ENCODE data around the gene MIDN.
A peak's percentile ranks its signal among the peaks of the same experiment; 100 is the strongest.

MIDN gene

GRCh38 chr19:1270213-1270853, 21.9 kb downstream of the MIDN start:
- no CpG with 5 or more reads among the region's 8 CpGs for WGBS, 2 donors (ENCODE audit: extremely low coverage in 2 of 2, insufficient read length in 2 of 2, insufficient replicate concordance in 1 of 2)
- H3K79me1 ChIP-seq (ENCODE audit: low read depth, low read length) = peaks cover 18% of the 10 kb centered on the region
- H2BK120ac ChIP-seq (ENCODE audit: low read depth, low read length) = no peak overlapping the region
- peaks cover 39 to 48% of the 10 kb centered on the region in 2 donors for H3K4me1 ChIP-seq (ENCODE audit: control insufficient read depth in 2 of 2, insufficient read depth in 1 of 2, low read depth in 1 of 2, low read length in 2 of 2)
- H3K9ac ChIP-seq (ENCODE audit: low read depth, low read length, poor library complexity) = peak overlapping the region; percentile 100
- peak overlapping the region; percentile 96 for H3K27ac ChIP-seq (replicated peaks; ENCODE audit: low read length)
- H3K27me3 ChIP-seq (ENCODE audit: control insufficient read depth in 3 of 3, insufficient read depth in 3 of 3, low read depth in 1 of 3, low read length in 3 of 3) = peaks cover 0 to 2% (median 0%) of the 10 kb centered on the region in 3 experiments
- H2BK15ac ChIP-seq (ENCODE audit: low read length) = no peak overlapping the region
- H4K91ac ChIP-seq (ENCODE audit: low read depth, low read length, poor library complexity) = no peak overlapping the region
- H3K14ac ChIP-seq (ENCODE audit: low read length) = no peak overlapping the region
- H2AK5ac ChIP-seq (ENCODE audit: low read depth, low read length) = no peak overlapping the region
- H2BK12ac ChIP-seq (ENCODE audit: low read length) = no peak overlapping the region
- peak overlapping the region; percentile 18 for H3K23ac ChIP-seq (ENCODE audit: low read depth, low read length, poor library complexity)
- no peak overlapping the region for H2BK5ac ChIP-seq (ENCODE audit: low read length)
- H3K4me3 ChIP-seq (ENCODE audit: low read length in 2 of 2) = peak overlapping the region; percentile 86 to 88
- H2AFZ ChIP-seq (ENCODE audit: low read length) = no peak overlapping the region
- DNase-seq (ENCODE audit: low spot score) = no peak
- H3K9me3 ChIP-seq (replicated peaks in 1 of 2; ENCODE audit: control insufficient read depth in 2 of 2, insufficient read depth in 1 of 2, low read depth in 1 of 2, low read length in 2 of 2) = no peaks in the 10 kb centered on the region
- peak overlapping the region; percentile 11 for H3K18ac ChIP-seq (ENCODE audit: low read length)
- H4K8ac ChIP-seq (ENCODE audit: low read depth, low read length) = no peak overlapping the region
- no peak overlapping the region for H3K4ac ChIP-seq (ENCODE audit: low read length)
- H3K4me2 ChIP-seq (ENCODE audit: insufficient read depth, low read length, poor library complexity, severe bottlenecking) = peak overlapping the region; percentile 79
- peaks cover 41 to 56% of the 10 kb centered on the region in 2 donors for H3K36me3 ChIP-seq (replicated peaks in 1 of 2; ENCODE audit: control insufficient read depth in 2 of 2, insufficient read depth in 2 of 2, low read length in 2 of 2)

- H3K27me3 ChIP-seq (ENCODE audit: control insufficient read depth in 3 of 3, insufficient read depth in 3 of 3, low read depth in 1 of 3, low read length in 3 of 3) = peaks cover 0 to 2% (median 0%) of the 10 kb centered on the region in 3 experiments
- peak overlapping the region; percentile 84 for H3K9ac ChIP-seq (ENCODE audit: low read depth, low read length, poor library complexity)
- H3K79me1 ChIP-seq (ENCODE audit: low read depth, low read length) = peaks cover 16% of the 10 kb centered on the region
- no peak for DNase-seq (ENCODE audit: low spot score)
- peak overlapping the region; percentile 31 for H3K4me2 ChIP-seq (ENCODE audit: insufficient read depth, low read length, poor library complexity, severe bottlenecking)
- WGBS, 2 donors (ENCODE audit: extremely low coverage in 2 of 2, insufficient read length in 2 of 2, insufficient replicate concordance in 1 of 2) = no CpG with 5 or more reads among the region's 26 CpGs
- H2BK5ac ChIP-seq (ENCODE audit: low read length) = no peak overlapping the region
- no peaks in the 10 kb centered on the region for H3K9me3 ChIP-seq (replicated peaks in 1 of 2; ENCODE audit: control insufficient read depth in 2 of 2, insufficient read depth in 1 of 2, low read depth in 1 of 2, low read length in 2 of 2)
- no peak overlapping the region for H3K14ac ChIP-seq (ENCODE audit: low read length)
- H2BK15ac ChIP-seq (ENCODE audit: low read length) = no peak overlapping the region
- no peak overlapping the region for H3K18ac ChIP-seq (ENCODE audit: low read length)
- no peak overlapping the region for H4K8ac ChIP-seq (ENCODE audit: low read depth, low read length)
- no peak overlapping the region for H2AK5ac ChIP-seq (ENCODE audit: low read depth, low read length)
- H3K4me1 ChIP-seq (ENCODE audit: control insufficient read depth in 2 of 2, insufficient read depth in 1 of 2, low read depth in 1 of 2, low read length in 2 of 2) = peaks cover 35 to 42% of the 10 kb centered on the region in 2 donors
- H3K4me3 ChIP-seq (ENCODE audit: low read length in 2 of 2) = peak overlapping the region; percentile 8 to 13
- H3K36me3 ChIP-seq (replicated peaks in 1 of 2; ENCODE audit: control insufficient read depth in 2 of 2, insufficient read depth in 2 of 2, low read length in 2 of 2) = peaks cover 41 to 56% of the 10 kb centered on the region in 2 donors
- H3K27ac ChIP-seq (replicated peaks; ENCODE audit: low read length) = peak overlapping the region; percentile 24
- no peak overlapping the region for H4K91ac ChIP-seq (ENCODE audit: low read depth, low read length, poor library complexity)
- peak overlapping the region; percentile 46 for H3K23ac ChIP-seq (ENCODE audit: low read depth, low read length, poor library complexity)
- H3K4ac ChIP-seq (ENCODE audit: low read length) = no peak overlapping the region
- H2BK12ac ChIP-seq (ENCODE audit: low read length) = no peak overlapping the region
- H2BK120ac ChIP-seq (ENCODE audit: low read depth, low read length) = no peak overlapping the region
- no peak overlapping the region for H2AFZ ChIP-seq (ENCODE audit: low read length)
Observed at GRCh38 chr19:1270854-1271527, 22.6 kb downstream of the MIDN start.

- Histone ChIP-seq H2AFZ (ENCODE audit: low read length) (no peak overlapping the region), H4K8ac (ENCODE audit: low read depth, low read length) (no peak overlapping the region), H2AK5ac (ENCODE audit: low read depth, low read length) (no peak overlapping the region), H2BK15ac (ENCODE audit: low read length) (no peak overlapping the region), H3K4me1 (ENCODE audit: control insufficient read depth in 2 of 2, insufficient read depth in 1 of 2, low read depth in 1 of 2, low read length in 2 of 2) (peaks cover 39 to 47% of the 10 kb centered on the region in 2 donors), H3K27ac (replicated peaks; ENCODE audit: low read length) (no peak overlapping the region), H3K9ac (ENCODE audit: low read depth, low read length, poor library complexity) (peak overlapping the region; percentile 80), H3K14ac (ENCODE audit: low read length) (peak overlapping the region; percentile 58), H3K18ac (ENCODE audit: low read length) (no peak overlapping the region), H3K4ac (ENCODE audit: low read length) (no peak overlapping the region), H3K36me3 (replicated peaks in 1 of 2; ENCODE audit: control insufficient read depth in 2 of 2, insufficient read depth in 2 of 2, low read length in 2 of 2) (peaks cover 41 to 57% of the 10 kb centered on the region in 2 donors), H2BK12ac (ENCODE audit: low read length) (no peak overlapping the region), H3K27me3 (ENCODE audit: control insufficient read depth in 3 of 3, insufficient read depth in 3 of 3, low read depth in 1 of 3, low read length in 3 of 3) (peaks cover 0 to 2% (median 0%) of the 10 kb centered on the region in 3 experiments), H3K4me2 (ENCODE audit: insufficient read depth, low read length, poor library complexity, severe bottlenecking) (peak overlapping the region; percentile 31), H3K9me3 (replicated peaks in 1 of 2; ENCODE audit: control insufficient read depth in 2 of 2, insufficient read depth in 1 of 2, low read depth in 1 of 2, low read length in 2 of 2) (no peaks in the 10 kb centered on the region), H4K91ac (ENCODE audit: low read depth, low read length, poor library complexity) (no peak overlapping the region), H2BK5ac (ENCODE audit: low read length) (no peak overlapping the region), H2BK120ac (ENCODE audit: low read depth, low read length) (no peak overlapping the region), H3K4me3 (ENCODE audit: low read length in 2 of 2) (no peak overlapping the region), H3K79me1 (ENCODE audit: low read depth, low read length) (peaks cover 15% of the 10 kb centered on the region), H3K23ac (ENCODE audit: low read depth, low read length, poor library complexity) (peak overlapping the region; percentile 37)
- WGBS, 2 donors (ENCODE audit: extremely low coverage in 2 of 2, insufficient read length in 2 of 2, insufficient replicate concordance in 1 of 2) = no CpG with 5 or more reads among the region's 37 CpGs
- no peak for DNase-seq (ENCODE audit: low spot score)
Observed at GRCh38 chr19:1271528-1272422, 23.4 kb downstream of the MIDN start.

All from neuronal stem cell (in vitro differentiated cells).